Measurements from ENCODE around the gene DOC2B.
"Not testable (repeated sequence)": the region's sequence is repeated elsewhere in the genome, so short reads cannot be mapped to it uniquely, and the experiment has no call there.

Gene DOC2B

DNA sequence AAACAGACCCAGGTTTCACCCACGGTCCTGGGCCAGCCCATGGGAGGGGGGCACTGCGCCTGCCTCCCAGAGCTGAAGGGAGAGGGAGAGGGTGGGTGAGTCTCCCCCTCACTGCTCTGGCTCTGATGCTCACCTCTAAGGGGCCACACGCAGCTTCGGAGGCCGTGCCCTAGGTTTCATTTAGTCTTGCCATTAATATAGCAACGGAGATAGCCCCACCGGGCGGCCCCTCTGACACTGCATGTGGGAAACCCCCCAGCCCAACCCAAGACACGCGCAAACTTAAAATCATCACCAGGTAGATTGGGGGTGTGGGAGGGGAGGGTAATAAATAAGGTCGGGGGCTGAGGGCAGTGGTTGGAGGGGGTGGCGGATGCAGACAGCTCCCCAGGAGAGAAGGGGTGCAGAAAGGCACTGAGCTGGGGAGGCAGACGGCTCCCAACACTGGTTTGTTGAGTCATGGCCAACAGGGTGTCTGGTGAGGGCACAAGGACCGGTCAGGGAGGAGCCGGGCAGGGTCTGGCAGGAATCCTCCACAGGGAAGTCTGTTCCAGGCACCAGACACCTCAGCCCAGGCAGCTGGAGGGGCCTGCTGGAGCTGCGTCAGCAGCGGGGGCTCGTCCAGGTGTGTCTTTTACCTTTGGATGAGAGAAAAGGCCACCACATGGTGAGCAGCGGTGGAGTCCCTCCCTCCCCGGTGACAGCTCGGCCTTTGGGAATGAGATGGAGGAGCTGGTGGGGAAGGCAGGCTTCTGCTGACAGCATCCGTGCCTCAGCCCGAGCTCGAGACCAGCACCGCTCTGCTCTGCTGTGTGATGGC, 32.0 kb upstream of the DOC2B start:
- H3K4me3 ChIP-seq (ENCODE audit: low read depth, low read length): no peak overlapping the region
- peaks cover 8% of the 10 kb centered on the region for H3K36me3 ChIP-seq
- H3K9me3 ChIP-seq (ENCODE audit: severe bottlenecking): no peaks in the 10 kb centered on the region
- H3K27me3 ChIP-seq (ENCODE audit: insufficient read depth, low read depth, severe bottlenecking): no peaks in the 10 kb centered on the region
- no peak for TF ChIP-seq CTCF (IDR thresholded peaks at IDR 0.05; ENCODE audit: low read depth, low read length)
- DNase-seq: no peak
- H3K27ac ChIP-seq: no peak overlapping the region

DNA sequence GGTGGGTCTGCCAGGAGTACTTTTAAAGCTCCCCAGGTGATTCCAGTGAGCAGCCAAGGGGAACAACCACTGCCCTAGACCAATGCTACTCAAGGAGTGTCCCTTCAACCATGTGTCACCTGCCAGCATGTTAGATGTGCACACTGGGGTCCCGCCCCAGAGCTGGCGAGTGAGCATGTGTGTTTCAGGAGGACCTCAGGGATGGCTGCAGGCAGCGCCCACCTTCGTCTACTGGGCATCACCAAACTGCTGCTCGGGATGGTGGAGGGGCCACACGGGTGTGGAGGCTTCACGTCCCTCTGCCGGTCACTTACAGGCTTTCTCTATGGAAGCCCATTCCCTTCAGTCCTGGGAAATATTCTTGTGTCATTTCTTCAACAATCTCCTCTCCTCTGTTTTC, 29.0 kb upstream of the DOC2B start:
- Histone ChIP-seq H3K27me3 (ENCODE audit: insufficient read depth, low read depth, severe bottlenecking) (no peaks in the 10 kb centered on the region), H3K36me3 (peaks cover 8% of the 10 kb centered on the region), H3K9me3 (ENCODE audit: severe bottlenecking) (no peaks in the 10 kb centered on the region), H3K4me3 (ENCODE audit: low read depth, low read length) (no peak overlapping the region), H3K27ac (no peak overlapping the region)
- TF ChIP-seq CTCF (IDR thresholded peaks at IDR 0.05; ENCODE audit: low read depth, low read length): no peak
- no peak for DNase-seq

- Histone ChIP-seq H3K36me3 (peaks cover 8% of the 10 kb centered on the region), H3K27me3 (ENCODE audit: insufficient read depth, low read depth, severe bottlenecking) (no peaks in the 10 kb centered on the region), H3K4me3 (ENCODE audit: low read depth, low read length) (no peak overlapping the region), H3K9me3 (ENCODE audit: severe bottlenecking) (no peaks in the 10 kb centered on the region), H3K27ac (no peak overlapping the region)
- DNase-seq: no peak
- TF ChIP-seq CTCF (IDR thresholded peaks at IDR 0.05; ENCODE audit: low read depth, low read length): no peak
Measured at GRCh38 chr17:208429-208828, 27.0 kb upstream of the DOC2B start.

- Histone ChIP-seq H3K4me3 (ENCODE audit: low read depth, low read length) (no peak overlapping the region; the same call in 1 of the 2 replicates), H3K27ac (no peak overlapping the region), H3K27me3 (ENCODE audit: insufficient read depth, low read depth, severe bottlenecking) (no peaks in the 10 kb centered on the region), H3K36me3 (peaks cover 8% of the 10 kb centered on the region), H3K9me3 (ENCODE audit: severe bottlenecking) (no peaks in the 10 kb centered on the region)
- no peak for TF ChIP-seq CTCF (IDR thresholded peaks at IDR 0.05; ENCODE audit: low read depth, low read length)
- DNase-seq: no peak
Measured at GRCh38 chr17:207775-208174, 26.3 kb upstream of the DOC2B start.

DNA sequence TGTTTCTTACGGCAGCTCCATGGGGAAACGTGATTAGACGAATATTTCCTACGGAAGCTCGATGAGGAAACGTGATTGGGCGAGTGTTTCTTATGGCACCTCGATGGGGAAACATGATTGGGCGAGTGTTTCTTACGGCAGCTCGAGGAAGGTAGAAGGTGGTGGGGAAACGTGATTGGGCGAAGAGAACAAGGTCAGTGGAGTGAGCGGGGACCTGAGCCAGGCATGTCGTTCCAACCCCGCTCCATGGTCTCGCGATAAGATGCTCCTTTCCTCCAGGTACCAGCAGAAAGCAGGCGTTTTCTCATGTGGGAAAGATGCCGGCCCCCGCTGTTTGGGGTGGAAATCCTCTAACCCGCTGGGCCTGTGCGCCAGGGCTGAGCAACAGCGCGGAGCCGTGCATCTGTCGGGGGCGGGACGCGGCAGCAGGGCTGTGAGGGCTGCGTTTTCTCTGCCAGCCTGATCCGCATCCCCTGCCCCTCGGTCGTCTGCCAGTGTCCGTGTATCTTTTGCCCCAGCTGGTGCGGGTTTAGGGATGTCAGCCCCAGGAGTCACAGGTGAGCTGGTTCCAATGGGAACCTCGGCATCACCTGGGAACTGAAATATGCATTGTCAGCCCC, 25.6 kb upstream of the DOC2B start:
- Histone ChIP-seq H3K27me3 (ENCODE audit: insufficient read depth, low read depth, severe bottlenecking) (no peaks in the 10 kb centered on the region), H3K4me3 (ENCODE audit: low read depth, low read length) (peak overlapping the region; percentile 21), H3K9me3 (ENCODE audit: severe bottlenecking) (no peaks in the 10 kb centered on the region), H3K36me3 (peaks cover 3% of the 10 kb centered on the region; the same call in 1 of the 2 replicates), H3K27ac (no peak overlapping the region)
- peak; percentile 46 for DNase-seq
- no peak for TF ChIP-seq CTCF (IDR thresholded peaks at IDR 0.05; ENCODE audit: low read depth, low read length)

DNA sequence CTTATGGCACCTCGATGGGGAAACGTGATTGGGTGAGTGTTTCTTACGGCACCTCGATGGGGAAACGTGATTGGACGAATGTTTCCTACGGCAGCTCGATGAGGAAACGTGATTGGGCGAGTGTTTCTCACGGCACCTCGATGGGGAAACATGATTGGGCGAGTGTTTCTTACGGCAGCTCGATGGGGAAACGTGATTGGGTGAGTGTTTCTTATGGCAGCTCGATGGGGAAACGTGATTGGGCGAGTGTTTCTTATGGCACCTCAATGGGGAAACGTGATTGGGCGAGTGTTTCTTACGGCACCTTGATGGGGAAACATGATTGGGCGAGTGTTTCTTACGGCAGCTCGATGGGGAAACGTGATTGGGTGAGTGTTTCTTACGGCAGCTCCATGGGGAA, 25.0 kb upstream of the DOC2B start:
- H3K27me3 ChIP-seq (ENCODE audit: insufficient read depth, low read depth, severe bottlenecking); DNase-seq; H3K36me3 ChIP-seq; H3K27ac ChIP-seq; H3K9me3 ChIP-seq (ENCODE audit: severe bottlenecking); H3K4me3 ChIP-seq (ENCODE audit: low read depth, low read length): not testable (repeated sequence)
